ENCODE measurements around the gene DLG2.
"Not testable (repeated sequence)": the region's sequence is repeated elsewhere in the genome, so short reads cannot be mapped to it uniquely, and the experiment has no call there.

Gene DLG2

DNA sequence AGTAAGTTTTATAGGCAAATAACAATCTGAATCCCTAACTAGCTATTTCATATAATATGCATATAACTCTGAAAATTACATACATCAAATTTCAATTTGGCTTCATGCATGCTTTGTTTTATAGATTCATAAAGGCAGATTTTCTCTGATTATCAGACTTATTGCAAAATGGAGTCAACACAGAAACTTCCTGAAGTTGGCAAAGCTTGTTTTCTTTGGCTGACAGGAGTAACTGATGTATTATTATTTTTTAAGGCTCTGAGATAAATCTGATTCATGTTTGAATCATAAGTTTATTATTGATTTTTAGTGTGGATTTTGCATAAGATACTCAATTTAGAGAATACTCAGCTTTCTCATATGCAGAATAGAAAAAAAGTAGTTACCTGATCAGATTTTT lies 1984.6 kb downstream of the DLG2 start:
- no peak for DNase-seq

DNA sequence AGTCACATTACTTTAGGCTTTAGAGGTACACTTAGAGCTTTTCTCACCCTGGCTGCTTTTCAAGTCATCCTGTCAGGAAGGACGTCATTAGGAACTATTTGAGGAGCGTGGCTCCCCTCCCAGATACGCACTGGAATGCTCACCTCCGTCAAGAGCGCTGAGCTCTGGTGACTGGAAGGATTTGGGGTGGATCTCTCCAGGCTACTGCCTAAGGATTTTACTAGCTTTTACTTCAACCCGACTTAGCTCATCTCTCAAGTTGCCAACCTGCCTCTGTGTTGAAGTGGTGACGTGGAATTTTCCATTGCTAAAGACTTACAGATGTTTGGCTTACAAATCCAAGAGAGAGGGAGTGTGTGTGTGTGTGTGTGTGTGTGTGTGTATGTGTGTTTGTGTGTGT lies 1985.6 kb downstream of the DLG2 start:
- DNase-seq = no peak

DNA sequence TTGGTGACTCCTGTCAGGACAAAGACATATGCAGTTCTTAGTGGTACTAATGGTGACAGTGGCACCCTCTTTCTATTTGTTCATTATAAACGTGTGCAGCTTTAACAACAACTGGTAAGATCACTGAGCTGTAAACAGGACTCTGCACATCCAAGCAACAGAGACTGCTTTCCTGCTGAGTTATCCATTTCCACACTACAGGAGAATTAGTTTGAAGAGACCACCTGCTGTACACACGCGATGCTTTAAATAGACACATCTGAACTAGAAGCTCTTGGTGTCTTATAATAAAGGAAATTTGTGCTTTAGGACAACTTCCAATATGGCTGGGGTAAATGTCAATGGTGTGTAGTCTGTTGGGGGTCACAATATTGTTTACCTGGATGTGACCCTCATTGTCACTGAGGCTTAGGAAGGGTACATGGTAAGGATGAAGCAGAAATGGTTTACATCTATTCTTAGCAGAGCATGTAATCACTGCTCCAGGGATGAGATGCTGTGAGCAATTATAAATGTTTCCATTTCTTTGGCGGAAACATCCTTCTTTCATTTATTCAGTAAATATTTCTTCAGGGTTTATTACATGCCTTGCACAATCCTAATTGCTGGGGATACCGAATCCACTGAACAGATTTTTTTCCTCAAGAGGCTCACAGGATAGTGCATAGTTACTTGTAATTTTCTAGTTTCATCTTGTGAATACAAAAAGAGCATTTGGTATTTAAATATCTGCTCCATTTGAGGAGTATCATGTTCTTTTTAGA lies 1987.0 kb downstream of the DLG2 start:
- DNase-seq = no peak

DNA sequence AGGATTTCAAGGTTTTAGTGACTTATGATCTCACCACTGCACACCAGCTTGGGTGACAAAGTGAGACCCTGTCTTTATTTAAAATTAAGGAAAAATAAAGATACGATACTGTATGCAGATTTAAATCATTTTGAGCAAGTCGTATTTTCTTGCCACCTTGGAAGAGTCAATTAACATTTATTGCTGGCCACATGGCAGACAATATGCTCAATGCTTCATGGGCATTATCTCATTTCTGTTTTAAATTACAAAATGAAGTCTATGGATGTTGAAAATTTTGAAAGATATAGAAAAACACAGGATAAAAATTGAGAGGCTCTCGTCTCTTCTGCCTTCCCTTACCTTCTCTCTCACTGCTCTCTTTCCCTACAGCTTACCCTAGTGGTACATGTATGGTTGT lies 1992.0 kb downstream of the DLG2 start:
- no peak for DNase-seq

DNA sequence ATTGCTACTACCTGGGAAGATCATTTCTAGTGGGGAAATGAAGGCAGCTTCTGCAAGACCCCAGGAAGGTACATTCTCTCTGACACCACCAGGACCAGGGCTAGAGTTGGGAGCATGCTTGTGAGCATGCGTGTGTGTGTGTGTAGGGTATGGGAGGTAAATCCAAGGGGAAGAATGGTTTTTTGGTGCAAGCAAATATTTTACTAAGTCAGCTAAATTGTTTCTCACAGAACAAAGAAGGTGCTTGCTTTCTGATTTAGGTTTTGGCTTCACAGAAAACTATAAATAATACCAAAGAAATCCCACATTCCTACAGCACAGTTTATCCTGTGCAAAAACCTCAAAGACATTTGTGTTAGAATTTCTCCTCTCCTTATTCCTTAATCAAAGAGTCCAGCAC lies 1996.9 kb downstream of the DLG2 start:
- no peak for DNase-seq

DNA sequence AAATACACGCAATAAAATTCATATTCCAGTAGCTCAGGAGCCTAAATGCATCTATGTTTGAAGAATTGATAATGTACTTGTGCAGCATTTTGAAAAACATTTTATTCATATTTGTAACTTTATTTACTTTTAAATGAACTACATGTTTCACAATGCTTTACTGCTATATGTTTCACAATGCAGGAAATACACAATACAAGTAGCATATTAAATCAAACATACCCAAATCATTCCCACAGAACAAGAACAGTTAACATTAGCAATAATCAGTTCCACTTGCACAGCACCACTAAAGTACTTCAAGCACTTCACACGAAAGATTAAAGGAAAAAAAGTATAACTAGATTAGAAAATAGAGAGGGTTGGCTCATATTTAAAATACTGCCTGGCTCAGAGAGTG lies 1997.4 kb downstream of the DLG2 start:
- DNase-seq = no peak

DNA sequence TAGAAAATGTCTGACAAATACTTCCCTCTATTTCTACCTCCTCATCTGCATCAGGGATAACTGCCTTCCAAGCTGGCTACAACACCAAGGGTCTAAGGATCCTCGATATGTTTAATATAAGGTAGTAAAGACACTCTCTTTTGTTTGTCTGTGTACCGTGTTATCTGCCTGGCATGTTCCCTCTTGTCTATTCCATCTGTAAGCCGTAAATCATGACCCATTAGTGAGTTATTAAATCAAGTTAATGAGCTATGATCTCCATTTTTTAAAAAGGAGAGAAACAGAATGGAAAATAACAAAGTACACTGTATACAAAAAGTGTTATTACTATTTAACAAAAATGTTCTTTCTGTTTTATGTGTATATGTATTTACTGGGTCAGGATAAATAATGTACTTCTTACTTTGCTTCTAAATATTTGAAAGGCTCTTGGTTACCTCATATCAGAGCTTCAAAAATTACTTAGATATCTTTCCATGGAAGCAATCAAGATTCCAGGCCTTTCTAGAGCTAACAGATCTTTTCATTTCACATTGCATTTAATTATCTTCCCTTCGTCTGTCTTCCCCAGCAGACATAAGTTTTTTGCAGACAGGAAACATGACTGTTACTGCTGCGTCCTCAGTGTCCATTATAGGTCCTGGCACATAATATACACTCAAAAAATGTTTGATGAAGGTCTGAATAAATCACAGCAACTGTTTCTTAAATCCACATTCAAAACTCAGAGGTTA lies 1998.4 kb downstream of the DLG2 start:
- no peak for DNase-seq

DNA sequence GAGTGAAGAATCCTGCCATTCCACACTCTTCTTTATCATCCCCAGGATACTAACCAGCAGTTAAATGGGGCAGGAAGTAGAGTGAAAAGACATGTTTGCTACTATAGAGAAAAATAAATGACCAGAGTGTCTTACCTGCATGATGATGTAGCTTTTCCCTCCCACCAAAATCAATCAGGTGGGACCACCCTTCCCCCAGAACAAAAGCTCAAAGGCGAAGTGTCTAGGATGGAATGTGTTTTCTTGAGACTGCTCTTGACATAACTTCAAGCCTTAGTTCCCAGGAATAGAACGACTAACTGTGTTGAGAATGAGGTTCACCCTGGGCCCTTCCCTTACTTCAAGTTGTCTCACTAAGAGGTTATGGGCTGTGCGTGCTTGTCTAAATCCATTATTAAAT lies 2001.8 kb downstream of the DLG2 start:
- no peak for DNase-seq

DNA sequence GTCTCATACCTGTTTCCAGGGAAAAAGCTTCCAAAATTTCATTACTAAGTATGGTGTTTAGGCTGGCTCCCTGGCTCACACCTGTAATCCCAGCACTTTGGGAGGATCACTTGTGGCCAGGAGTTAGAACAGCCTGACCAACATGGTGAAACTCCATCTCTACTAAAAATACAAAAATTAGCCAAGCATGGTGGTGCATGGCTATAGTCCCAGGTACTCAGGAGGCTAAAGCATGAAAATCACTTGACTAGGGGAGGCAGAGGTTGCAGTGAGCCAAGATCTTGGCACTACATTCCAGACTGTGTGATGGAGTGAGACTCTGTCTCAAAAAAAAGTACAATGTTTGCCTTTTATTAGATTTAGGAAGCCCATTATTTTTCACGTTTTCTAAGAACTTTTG lies 2009.5 kb downstream of the DLG2 start:
- no peak for DNase-seq

DNA sequence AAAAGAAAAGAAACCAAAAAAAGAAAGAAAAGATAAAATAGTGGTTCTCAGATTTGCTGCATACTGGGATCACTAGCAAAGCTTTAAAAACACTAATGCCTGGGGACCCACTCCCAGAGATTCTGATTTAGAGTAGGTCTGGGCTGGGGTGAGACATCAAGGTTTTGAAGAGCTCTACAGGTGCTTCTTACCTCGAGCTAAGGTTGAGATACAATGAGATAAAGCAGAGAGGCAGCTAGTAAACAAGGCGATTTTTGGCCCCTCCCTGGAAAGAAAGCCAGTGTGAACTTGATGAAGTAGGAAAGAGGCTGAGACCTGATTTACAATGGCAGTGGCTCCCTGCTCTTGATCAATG lies 2013.4 kb downstream of the DLG2 start:
- no peak for DNase-seq

DNA sequence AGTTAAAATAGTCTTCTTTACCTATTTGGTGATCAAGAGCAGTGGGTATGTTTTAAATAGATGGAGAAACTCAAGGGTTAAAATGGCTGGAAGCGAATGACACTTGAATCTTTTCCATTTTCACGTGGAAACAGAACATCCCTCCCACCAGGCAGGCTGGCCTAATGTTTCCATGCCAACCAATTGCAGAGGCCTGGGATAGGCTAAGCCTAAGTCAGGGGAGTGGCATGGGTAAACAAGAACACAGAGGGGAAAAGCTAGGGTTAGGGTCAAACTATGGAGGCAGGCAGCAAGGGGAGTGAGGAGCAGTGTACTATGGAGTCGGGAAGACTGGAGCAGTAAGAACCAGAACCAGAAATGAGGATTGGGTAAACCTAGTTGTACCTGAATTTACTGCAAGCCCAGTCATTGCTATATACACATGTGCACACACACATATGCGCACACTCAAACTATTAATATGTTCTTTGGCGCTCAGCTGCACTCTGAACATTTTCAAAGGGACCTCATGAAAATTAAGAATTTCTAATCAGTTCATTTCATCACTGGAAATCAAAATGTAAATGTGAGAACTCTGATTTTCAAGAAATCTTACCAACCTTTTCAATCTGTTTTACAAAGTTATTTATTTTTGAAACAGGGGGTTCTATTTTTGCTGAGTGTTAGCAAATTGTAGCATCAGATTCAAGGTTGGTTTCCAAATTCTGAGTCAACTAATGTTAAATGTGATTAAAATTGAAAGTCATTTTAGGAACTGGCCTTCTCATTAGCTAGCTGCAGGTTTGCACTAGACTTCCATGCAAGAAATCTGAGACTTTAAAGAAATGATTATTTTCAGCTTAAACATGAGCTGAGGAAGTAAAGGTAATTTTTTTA lies 2014.0 kb downstream of the DLG2 start:
- no peak for DNase-seq

DNA sequence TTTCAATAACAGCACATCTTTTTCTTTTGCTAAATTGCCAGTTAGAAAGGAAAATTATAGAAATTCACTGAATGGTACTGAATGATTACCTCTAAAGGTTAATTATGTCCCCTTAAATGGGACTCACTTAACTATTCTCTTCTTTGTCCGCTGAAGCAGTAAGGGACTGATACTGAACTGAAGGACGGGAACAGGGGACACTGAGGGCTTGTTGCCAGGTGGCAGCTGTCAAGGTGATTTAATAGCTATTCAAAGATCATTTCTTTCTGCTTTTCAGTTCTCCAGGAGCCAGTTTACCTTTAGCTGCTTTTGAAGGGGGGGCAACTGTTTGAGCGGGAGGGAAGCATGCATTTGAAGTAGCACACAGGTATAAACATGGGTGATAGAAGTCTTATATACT lies 2015.5 kb downstream of the DLG2 start:
- no peak for DNase-seq

DNA sequence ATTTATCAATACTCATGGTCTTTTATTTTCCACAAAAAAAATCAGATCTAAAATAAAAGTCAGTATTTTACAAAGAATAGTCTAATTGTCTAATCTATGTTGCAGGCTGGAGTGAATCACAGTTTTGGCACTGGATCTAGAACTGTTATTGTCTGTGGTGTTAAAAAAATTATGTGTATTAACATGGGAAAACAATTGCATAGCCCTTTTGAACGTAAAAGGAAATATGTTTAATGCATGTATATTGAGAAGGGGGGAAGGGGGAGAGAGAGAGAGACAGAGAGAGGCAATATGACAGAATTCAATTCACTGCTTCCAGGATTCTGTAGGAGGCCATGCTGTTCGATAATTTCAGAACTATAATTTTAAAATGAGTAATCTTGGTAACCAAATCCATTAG lies 2016.1 kb downstream of the DLG2 start:
- no peak for DNase-seq

DNA sequence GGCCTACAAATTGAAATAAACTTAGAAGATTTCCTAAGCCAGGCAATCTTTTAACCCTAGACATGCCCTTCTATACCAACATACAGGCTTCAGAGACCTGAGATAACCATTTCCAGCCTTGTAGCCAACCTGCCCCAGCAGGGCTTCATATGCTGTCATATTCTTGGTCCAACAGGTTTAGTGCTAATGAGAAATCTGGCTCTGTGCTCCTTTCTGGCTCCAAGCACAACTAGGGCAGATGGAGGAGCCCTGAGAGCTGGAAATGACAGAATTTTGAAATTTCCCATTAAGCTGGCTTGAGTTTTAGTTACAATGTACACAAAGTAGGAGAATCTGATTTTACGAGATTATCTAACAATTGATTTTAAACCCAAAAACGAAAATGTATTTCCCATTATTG lies 2018.0 kb downstream of the DLG2 start:
- no peak for DNase-seq

DNA sequence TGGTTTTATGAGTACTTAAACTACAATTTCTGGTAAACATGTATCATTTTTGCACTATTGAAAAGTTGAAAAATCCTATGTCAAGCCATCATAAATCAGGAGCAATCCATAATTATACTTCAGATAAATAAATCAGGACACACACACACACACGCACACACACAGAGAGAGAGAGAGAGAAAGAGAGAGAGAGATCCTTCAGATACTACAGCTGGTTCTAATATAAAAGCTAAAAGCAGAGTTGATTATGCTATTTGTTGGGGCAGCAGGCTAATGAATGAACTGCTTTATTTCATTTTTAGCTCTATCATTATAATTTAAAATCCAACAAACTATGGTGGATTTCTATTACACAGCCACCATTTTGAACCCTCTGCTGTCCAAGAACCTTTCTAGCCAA lies 2018.6 kb downstream of the DLG2 start:
- DNase-seq = no peak

DNA sequence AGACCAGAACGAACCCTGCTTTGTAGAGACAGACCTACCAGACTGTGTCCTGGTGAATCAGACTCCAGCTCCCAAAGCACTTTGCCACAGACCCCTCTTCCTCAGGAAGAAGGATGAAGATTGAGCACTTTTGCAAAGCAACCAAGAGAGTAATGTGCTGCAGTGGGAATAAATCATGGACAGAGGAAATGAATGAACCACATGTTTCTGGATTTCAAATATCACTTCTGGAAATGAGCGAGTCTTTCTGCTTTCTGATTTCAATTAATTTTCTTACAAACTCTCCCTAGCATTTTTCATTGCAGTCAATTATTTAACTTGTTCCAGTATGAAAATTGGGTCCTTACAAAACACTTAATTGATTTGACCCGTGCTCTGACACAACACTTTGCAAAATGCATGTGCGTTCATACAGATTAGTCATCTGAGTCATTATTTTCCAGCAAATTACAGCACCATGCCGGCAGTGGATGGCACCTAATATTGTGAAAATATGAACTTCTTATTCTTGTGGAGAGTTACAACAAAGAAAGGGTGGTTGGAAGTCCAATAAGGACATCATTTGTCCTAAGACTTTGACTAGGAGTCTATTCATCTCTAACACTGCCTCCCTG lies 2025.1 kb downstream of the DLG2 start:
- DNase-seq = no peak

DNA sequence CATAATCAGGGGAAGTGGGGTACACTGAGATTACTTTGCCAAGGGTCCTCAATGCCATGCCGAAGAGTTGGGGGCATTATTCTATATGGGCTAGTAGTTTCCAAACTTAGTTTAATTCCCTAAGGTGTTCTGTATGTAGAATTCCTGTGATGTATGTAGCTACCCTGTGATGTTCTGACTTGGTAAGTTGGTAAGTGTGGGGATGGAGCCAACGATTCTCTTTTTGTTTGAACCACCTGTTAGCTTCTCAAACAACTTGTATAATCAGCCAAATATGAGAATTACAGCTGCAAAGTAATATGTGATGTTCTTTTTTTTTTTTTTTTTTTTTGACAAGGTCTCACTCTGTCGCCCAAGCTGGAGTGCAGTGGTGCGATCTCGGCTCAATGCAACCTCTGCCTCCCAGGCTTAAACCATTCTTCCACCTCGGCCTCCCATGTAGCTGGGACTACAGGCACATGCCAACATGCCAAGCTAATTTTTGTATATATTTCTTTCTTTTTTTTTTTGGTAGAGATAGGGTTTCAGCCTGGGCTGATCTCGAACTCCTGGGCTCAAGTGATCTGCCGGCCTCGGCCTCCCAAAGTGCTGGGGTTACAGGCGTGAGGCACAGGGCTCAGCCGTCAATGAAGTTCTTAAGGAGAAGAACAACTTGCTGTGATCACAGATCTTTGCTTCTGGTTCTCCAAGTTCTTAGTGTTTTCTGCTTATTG lies 2025.8 kb downstream of the DLG2 start:
- no peak for DNase-seq

DNA sequence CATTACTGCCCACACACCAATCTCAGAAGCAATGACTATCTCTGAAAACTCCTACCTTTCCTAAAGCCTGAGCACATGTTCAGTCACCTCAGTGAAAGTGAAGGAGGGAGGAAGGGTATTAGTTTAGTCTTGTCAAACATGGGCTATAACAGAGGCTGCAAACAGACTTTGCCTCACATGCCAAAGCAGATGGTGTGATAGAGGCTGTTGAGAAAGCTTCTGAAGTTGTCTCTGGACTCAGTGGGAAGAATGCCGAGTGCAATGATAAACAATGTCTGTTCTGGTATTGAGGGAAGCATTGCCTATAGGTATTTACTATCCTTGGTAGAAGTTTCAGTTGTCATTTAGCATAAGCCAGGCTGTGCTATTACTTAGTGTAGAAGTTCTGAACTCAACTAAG lies 2026.5 kb downstream of the DLG2 start:
- no peak for DNase-seq

DNA sequence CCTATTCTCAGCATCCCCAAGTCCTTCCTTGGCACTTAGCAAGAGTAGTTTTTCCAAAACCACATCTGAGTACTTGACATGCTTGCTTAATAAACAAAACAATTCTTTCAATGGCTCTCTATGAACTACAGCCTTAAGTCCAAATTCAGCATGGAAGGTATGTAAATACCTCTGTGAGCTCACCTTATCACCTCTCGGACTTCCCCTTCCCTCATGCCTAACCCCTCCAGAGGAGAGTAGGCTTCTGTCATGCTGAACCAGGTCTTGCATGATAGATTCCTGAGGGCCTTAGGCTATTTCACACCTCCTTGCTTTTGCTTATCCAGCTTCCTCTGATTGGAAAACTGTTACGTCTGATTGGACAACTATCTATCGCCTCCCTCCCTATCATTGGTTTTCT lies 2028.1 kb downstream of the DLG2 start:
- no peak for DNase-seq

DNA sequence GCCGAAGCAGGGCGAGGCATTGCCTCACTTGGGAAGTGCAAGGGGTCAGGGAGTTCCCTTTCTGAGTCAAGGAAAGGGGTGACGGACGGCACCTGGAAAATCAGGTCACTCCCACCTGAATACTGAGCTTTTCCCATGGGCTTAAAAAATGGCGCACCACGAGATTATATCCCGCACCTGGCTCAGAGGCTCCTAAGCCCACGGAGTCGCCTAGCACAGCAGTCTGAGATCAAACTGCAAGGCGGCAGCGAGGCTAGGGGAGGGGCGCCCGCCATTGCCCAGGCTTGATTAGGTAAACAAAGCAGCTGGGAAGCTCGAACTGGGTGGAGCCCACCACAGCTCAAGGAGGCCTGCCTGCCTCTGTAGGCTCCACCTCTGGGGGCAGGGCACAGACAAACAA lies 2039.3 kb downstream of the DLG2 start:
- not testable (repeated sequence) for DNase-seq

DNA sequence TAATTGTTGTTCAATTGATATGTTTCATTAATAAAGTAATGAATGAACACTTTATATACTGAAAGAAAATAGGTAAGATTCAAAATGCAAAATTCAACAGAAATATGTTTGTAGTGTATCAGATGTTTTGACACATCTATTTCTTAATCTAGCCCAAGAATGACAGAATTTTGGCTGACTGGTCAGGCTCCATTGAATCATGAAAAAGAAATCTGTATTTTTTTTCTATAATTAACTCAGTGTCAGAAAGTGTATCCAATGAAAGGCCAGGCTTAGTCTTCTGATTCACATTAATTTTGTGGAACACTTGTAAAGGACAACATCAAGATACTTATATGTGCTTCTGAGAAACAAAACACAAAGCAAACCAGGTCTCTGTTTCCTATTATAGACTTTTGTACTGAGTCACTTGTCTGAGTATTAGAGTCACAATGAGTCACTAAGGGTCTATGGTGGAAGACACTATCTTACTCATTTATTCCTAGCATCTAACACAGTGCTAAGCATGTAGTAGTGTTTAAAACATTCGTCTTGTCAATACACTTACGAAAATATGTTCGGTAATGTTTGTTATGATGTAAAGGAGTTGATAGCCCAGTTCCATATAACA lies 2043.3 kb downstream of the DLG2 start:
- no peak for DNase-seq

DNA sequence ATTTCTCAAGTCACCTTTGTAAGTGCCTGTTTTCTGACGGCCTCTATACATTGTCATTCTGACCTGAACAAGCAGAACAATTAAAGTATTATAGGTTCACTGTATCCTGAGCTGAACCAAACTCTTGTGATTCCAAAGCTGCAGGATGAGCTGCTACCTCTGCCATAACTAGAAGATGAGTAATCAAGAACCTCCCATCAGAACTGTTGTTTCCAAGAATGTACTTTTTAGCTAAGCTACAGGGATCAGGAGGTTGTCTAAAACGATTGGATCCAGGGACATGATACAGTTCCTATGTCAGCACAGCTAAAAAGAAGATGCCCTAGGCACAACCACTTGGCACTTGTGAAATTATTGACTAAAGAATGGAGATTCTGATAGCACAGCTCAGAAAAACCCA lies 2052.6 kb downstream of the DLG2 start:
- no peak for DNase-seq
